ENCODE data around the gene PRRC2B.

Gene PRRC2B

GRCh38 chr9:131417264-131418142, 23.6 kb downstream of the PRRC2B start:
- H3K27me3 ChIP-seq (replicated peaks in 2 of 5; ENCODE audit: control insufficient read depth in 4 of 5, insufficient read depth in 5 of 5, low read length in 4 of 5) = no peaks in the 10 kb centered on the region
- no peaks in the 10 kb centered on the region for H3K9me3 ChIP-seq (ENCODE audit: control extremely low read depth in 1 of 5, control insufficient read depth in 4 of 5, insufficient read depth in 2 of 5, low read depth in 1 of 5, low read length in 4 of 5)
- peaks cover 0 to 32% (median 18%) of the 10 kb centered on the region in 4 experiments for H3K4me1 ChIP-seq (ENCODE audit: control extremely low read depth in 1 of 4, control insufficient read depth in 4 of 4, insufficient read depth in 4 of 4, low read length in 3 of 4)
- peaks cover 0 to 44% (median 18%) of the 10 kb centered on the region in 4 experiments for H3K36me3 ChIP-seq (ENCODE audit: control insufficient read depth in 4 of 4, insufficient read depth in 4 of 4, low read length in 3 of 4)
- H3K4me3 ChIP-seq (ENCODE audit: control insufficient read depth in 1 of 7, extremely low read depth in 1 of 7, insufficient read depth in 4 of 7, low read depth in 2 of 7, low read length in 6 of 7) = no peak overlapping the region
- CTCF ChIA-PET = interaction anchor here (0.6 to 1.6 kb wide), 4 partner anchors 11 to 68 kb away, joined by 3 to 6 read pairs (median 4); no protein-coding TSS in a partner anchor
- no peak for DNase-seq
- 82% methylated on average over 9 of the region's 13 CpGs for WGBS (ENCODE audit: insufficient coverage)
- POLR2A ChIA-PET = no interaction called here
- H3K27ac ChIP-seq (ENCODE audit: insufficient read depth in 1 of 2, low read depth in 1 of 2, low read length in 2 of 2, poor library complexity in 1 of 2, severe bottlenecking in 2 of 2) = peak overlapping the region in 1 of 2 experiments; percentile 46

- Histone ChIP-seq H3K27ac (ENCODE audit: insufficient read depth in 1 of 2, low read depth in 1 of 2, low read length in 2 of 2, poor library complexity in 1 of 2, severe bottlenecking in 2 of 2) (peak overlapping the region in 1 of 2 experiments; percentile 46), H3K36me3 (ENCODE audit: control insufficient read depth in 4 of 4, insufficient read depth in 4 of 4, low read length in 3 of 4) (peaks cover 0 to 53% (median 15%) of the 10 kb centered on the region in 4 experiments), H3K4me1 (ENCODE audit: control extremely low read depth in 1 of 4, control insufficient read depth in 4 of 4, insufficient read depth in 4 of 4, low read length in 3 of 4) (peaks cover 0 to 32% (median 18%) of the 10 kb centered on the region in 4 experiments), H3K9me3 (ENCODE audit: control extremely low read depth in 1 of 5, control insufficient read depth in 4 of 5, insufficient read depth in 2 of 5, low read depth in 1 of 5, low read length in 4 of 5) (no peaks in the 10 kb centered on the region), H3K27me3 (replicated peaks in 2 of 5; ENCODE audit: control insufficient read depth in 4 of 5, insufficient read depth in 5 of 5, low read length in 4 of 5) (no peaks in the 10 kb centered on the region), H3K4me3 (ENCODE audit: control insufficient read depth in 1 of 7, extremely low read depth in 1 of 7, insufficient read depth in 4 of 7, low read depth in 2 of 7, low read length in 6 of 7) (no peak overlapping the region)
- WGBS (ENCODE audit: insufficient coverage) = 56% methylated on average over 7 of the region's 7 CpGs
- POLR2A ChIA-PET = no interaction called here
- CTCF ChIA-PET = interaction anchor here (0.6 to 1.9 kb wide), 5 partner anchors 9 to 69 kb away, joined by 3 to 6 read pairs (median 3); no protein-coding TSS in a partner anchor
- no peak for DNase-seq
These were observed 24.5 kb downstream of the PRRC2B start for GRCh38 chr9:131418143-131419025.

GRCh38 chr9:131419026-131419614, 25.2 kb downstream of the PRRC2B start:
- H3K27me3 ChIP-seq (replicated peaks in 2 of 5; ENCODE audit: control insufficient read depth in 4 of 5, insufficient read depth in 5 of 5, low read length in 4 of 5) = no peaks in the 10 kb centered on the region
- peaks cover 0 to 54% (median 16%) of the 10 kb centered on the region in 4 experiments for H3K36me3 ChIP-seq (ENCODE audit: control insufficient read depth in 4 of 4, insufficient read depth in 4 of 4, low read length in 3 of 4)
- peaks cover 0 to 32% (median 18%) of the 10 kb centered on the region in 4 experiments for H3K4me1 ChIP-seq (ENCODE audit: control extremely low read depth in 1 of 4, control insufficient read depth in 4 of 4, insufficient read depth in 4 of 4, low read length in 3 of 4)
- DNase-seq = no peak
- peak overlapping the region in 1 of 2 experiments; percentile 46 for H3K27ac ChIP-seq (ENCODE audit: insufficient read depth in 1 of 2, low read depth in 1 of 2, low read length in 2 of 2, poor library complexity in 1 of 2, severe bottlenecking in 2 of 2)
- no peaks in the 10 kb centered on the region for H3K9me3 ChIP-seq (ENCODE audit: control extremely low read depth in 1 of 5, control insufficient read depth in 4 of 5, insufficient read depth in 2 of 5, low read depth in 1 of 5, low read length in 4 of 5)
- CTCF ChIA-PET = interaction anchor here (1.1 to 1.9 kb wide), 3 partner anchors 9 to 69 kb away, joined by 3 to 6 read pairs (median 4); no protein-coding TSS in a partner anchor
- POLR2A ChIA-PET = no interaction called here
- no peak overlapping the region for H3K4me3 ChIP-seq (ENCODE audit: control insufficient read depth in 1 of 7, extremely low read depth in 1 of 7, insufficient read depth in 4 of 7, low read depth in 2 of 7, low read length in 6 of 7)
- WGBS (ENCODE audit: insufficient coverage) = 90% methylated on average over 6 of the region's 8 CpGs

DNA sequence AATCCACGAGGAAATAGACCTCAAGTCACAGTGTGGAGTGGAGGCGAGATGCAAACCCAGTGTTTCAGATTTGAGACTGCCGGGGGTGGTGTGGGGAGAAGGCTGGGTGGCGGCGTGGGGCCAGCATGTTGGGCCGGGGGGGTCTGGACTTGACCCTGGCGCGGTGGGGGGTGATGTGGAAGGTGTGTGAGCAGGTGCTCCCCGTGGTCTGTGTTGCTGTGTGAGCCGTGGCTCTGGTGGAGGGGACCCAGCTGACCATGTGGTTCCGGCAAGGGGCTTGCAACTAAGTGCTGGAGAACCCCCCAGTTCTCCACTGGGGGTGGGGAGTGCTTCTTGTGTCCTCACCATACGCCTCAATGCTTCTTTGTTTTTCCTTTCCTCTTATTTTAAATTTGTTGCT, 25.8 kb downstream of the PRRC2B start:
- Histone ChIP-seq H3K4me1 (ENCODE audit: control extremely low read depth in 1 of 4, control insufficient read depth in 4 of 4, insufficient read depth in 4 of 4, low read length in 3 of 4) (peaks cover 0 to 32% (median 18%) of the 10 kb centered on the region in 4 experiments), H3K36me3 (ENCODE audit: control insufficient read depth in 4 of 4, insufficient read depth in 4 of 4, low read length in 3 of 4) (peaks cover 0 to 54% (median 15%) of the 10 kb centered on the region in 4 experiments), H3K9me3 (ENCODE audit: control extremely low read depth in 1 of 5, control insufficient read depth in 4 of 5, insufficient read depth in 2 of 5, low read depth in 1 of 5, low read length in 4 of 5) (no peaks in the 10 kb centered on the region), H3K4me3 (ENCODE audit: control insufficient read depth in 1 of 7, extremely low read depth in 1 of 7, insufficient read depth in 4 of 7, low read depth in 2 of 7, low read length in 6 of 7) (no peak overlapping the region), H3K27ac (ENCODE audit: insufficient read depth in 1 of 2, low read depth in 1 of 2, low read length in 2 of 2, poor library complexity in 1 of 2, severe bottlenecking in 2 of 2) (no peak overlapping the region), H3K27me3 (replicated peaks in 2 of 5; ENCODE audit: control insufficient read depth in 4 of 5, insufficient read depth in 5 of 5, low read length in 4 of 5) (no peaks in the 10 kb centered on the region)
- CTCF ChIA-PET = interaction anchor here (1.9 kb wide), 1 partner anchor 8 kb away, joined by 4 read pairs; no protein-coding TSS in a partner anchor
- DNase-seq = no peak
- POLR2A ChIA-PET = no interaction called here
- 86% methylated on average over 9 of the region's 12 CpGs for WGBS (ENCODE audit: insufficient coverage)

GRCh38 chr9:131420980-131421624, 27.2 kb downstream of the PRRC2B start:
- H3K4me1 ChIP-seq (ENCODE audit: control extremely low read depth in 1 of 4, control insufficient read depth in 4 of 4, insufficient read depth in 4 of 4, low read length in 3 of 4) = peaks cover 0 to 32% (median 18%) of the 10 kb centered on the region in 4 experiments
- H3K27me3 ChIP-seq (replicated peaks in 2 of 5; ENCODE audit: control insufficient read depth in 4 of 5, insufficient read depth in 5 of 5, low read length in 4 of 5) = no peaks in the 10 kb centered on the region
- H3K27ac ChIP-seq (ENCODE audit: insufficient read depth in 1 of 2, low read depth in 1 of 2, low read length in 2 of 2, poor library complexity in 1 of 2, severe bottlenecking in 2 of 2) = no peak overlapping the region
- H3K36me3 ChIP-seq (ENCODE audit: control insufficient read depth in 4 of 4, insufficient read depth in 4 of 4, low read length in 3 of 4) = peaks cover 0 to 50% (median 13%) of the 10 kb centered on the region in 4 experiments
- WGBS (ENCODE audit: insufficient coverage) = 91% methylated on average over 11 of the region's 13 CpGs
- POLR2A ChIA-PET = no interaction called here
- DNase-seq = no peak
- no peak overlapping the region for H3K4me3 ChIP-seq (ENCODE audit: control insufficient read depth in 1 of 7, extremely low read depth in 1 of 7, insufficient read depth in 4 of 7, low read depth in 2 of 7, low read length in 6 of 7)
- CTCF ChIA-PET = no interaction called here
- H3K9me3 ChIP-seq (ENCODE audit: control extremely low read depth in 1 of 5, control insufficient read depth in 4 of 5, insufficient read depth in 2 of 5, low read depth in 1 of 5, low read length in 4 of 5) = no peaks in the 10 kb centered on the region

GRCh38 chr9:131421691-131422090, 27.8 kb downstream of the PRRC2B start:
- Histone ChIP-seq H3K36me3 (ENCODE audit: control insufficient read depth in 4 of 4, insufficient read depth in 4 of 4, low read length in 3 of 4) (peaks cover 0 to 55% (median 15%) of the 10 kb centered on the region in 4 experiments), H3K27ac (ENCODE audit: insufficient read depth in 1 of 2, low read depth in 1 of 2, low read length in 2 of 2, poor library complexity in 1 of 2, severe bottlenecking in 2 of 2) (no peak overlapping the region), H3K9me3 (ENCODE audit: control extremely low read depth in 1 of 5, control insufficient read depth in 4 of 5, insufficient read depth in 2 of 5, low read depth in 1 of 5, low read length in 4 of 5) (no peaks in the 10 kb centered on the region), H3K4me1 (ENCODE audit: control extremely low read depth in 1 of 4, control insufficient read depth in 4 of 4, insufficient read depth in 4 of 4, low read length in 3 of 4) (peaks cover 0 to 32% (median 18%) of the 10 kb centered on the region in 4 experiments), H3K4me3 (ENCODE audit: control insufficient read depth in 1 of 7, extremely low read depth in 1 of 7, insufficient read depth in 4 of 7, low read depth in 2 of 7, low read length in 6 of 7) (no peak overlapping the region), H3K27me3 (replicated peaks in 2 of 5; ENCODE audit: control insufficient read depth in 4 of 5, insufficient read depth in 5 of 5, low read length in 4 of 5) (no peaks in the 10 kb centered on the region)
- 98% methylated on average over 6 of the region's 8 CpGs for WGBS (ENCODE audit: insufficient coverage)
- CTCF ChIA-PET = no interaction called here
- POLR2A ChIA-PET = no interaction called here
- no peak for DNase-seq

Measured in common myeloid progenitor, CD34-positive (primary cell).